DND-41 (cell line): ENCODE results near the gene PUM1.

Experiments used
- ATAC-seq: fragments of 200-7000 bp; cut with Tn5 transposase; 3 replicates; pipeline ENCODE4 v1.9.1; 2021; ENCODE audit warnings: low read depth; ENCODE audit not compliant: insufficient read depth
- DNase-seq: peaks from one replicate; pipeline ENCODE4 v3.0.0-alpha.2; 2020
- H2AFZ ChIP-seq: 2 replicates; pipeline ENCODE4 v1.6.0; 2012; ENCODE audit warnings: low read depth, low read length
- H3K27ac ChIP-seq: 2 replicates; pipeline ENCODE4 v1.5.1; 2012; ENCODE audit warnings: low read length, inconsistent platforms
- H3K27me3 ChIP-seq: fragments of 200-600 bp; sonication (generic); 2 replicates; pipeline ENCODE4 v1.6.0; 2012; ENCODE audit warnings: low read length, mild to moderate bottlenecking, inconsistent platforms; ENCODE audit not compliant: insufficient read depth, poor library complexity
- H3K36me3 ChIP-seq: 2 replicates; pipeline ENCODE4 v1.5.1; 2012; ENCODE audit warnings: low read length, inconsistent platforms; ENCODE audit not compliant: insufficient read depth
- H3K4me1 ChIP-seq: 2 replicates; pipeline ENCODE4 v1.5.1; 2012; ENCODE audit warnings: mild to moderate bottlenecking, low read length; ENCODE audit not compliant: insufficient read depth
- H3K4me2 ChIP-seq: 2 replicates; pipeline ENCODE4 v1.6.0; 2012; ENCODE audit warnings: mild to moderate bottlenecking, moderate library complexity, low read length, inconsistent platforms; ENCODE audit not compliant: insufficient read depth
- H3K4me3 ChIP-seq, 2 experiments: fragments of 200-600 bp in 1 of 2; shearing (Covaris generic) in 1 of 2; 2 replicates each; pipeline ENCODE4 v1.5.1; 2012 to 2016; ENCODE audit warnings: inconsistent platforms in 2 of 2, low read length in 2 of 2, mild to moderate bottlenecking in 2 of 2, low read depth in 1 of 2, moderate library complexity in 1 of 2
- H3K79me2 ChIP-seq: 2 replicates; pipeline ENCODE4 v1.6.0; 2012; ENCODE audit warnings: low read length, inconsistent platforms; ENCODE audit not compliant: insufficient read depth
- H3K9ac ChIP-seq: 2 replicates; pipeline ENCODE4 v1.6.0; 2012; ENCODE audit warnings: low read depth, mild to moderate bottlenecking, inconsistent platforms, low read length, moderate library complexity
- H3K9me3 ChIP-seq: 2 replicates; pipeline ENCODE4 v1.5.1; 2012; ENCODE audit warnings: low read length, moderate library complexity, mild to moderate bottlenecking, inconsistent platforms; ENCODE audit not compliant: insufficient read depth, severe bottlenecking
- H4K20me1 ChIP-seq: 2 replicates; pipeline ENCODE4 v1.6.0; 2012; ENCODE audit warnings: low read length; ENCODE audit not compliant: insufficient read depth
- EZH2 ChIP-seq: IDR thresholded peaks from 3 replicates; pipeline ENCODE4 v1.6.1; 2012; ENCODE audit warnings: borderline replicate concordance, low read depth, mild to moderate bottlenecking, moderate library complexity, low read length, inconsistent platforms; ENCODE audit not compliant: severe bottlenecking
- TF ChIP-seq, protein P1 (sequence below): IDR thresholded peaks from 2 replicates; pipeline ENCODE4 v1.5.1; 2012; ENCODE audit warnings: borderline replicate concordance, low read length, moderate library complexity, mild to moderate bottlenecking; ENCODE audit not compliant: poor library complexity, severe bottlenecking; ENCODE audit errors: extremely low read depth

The PUM1 gene

DNA sequence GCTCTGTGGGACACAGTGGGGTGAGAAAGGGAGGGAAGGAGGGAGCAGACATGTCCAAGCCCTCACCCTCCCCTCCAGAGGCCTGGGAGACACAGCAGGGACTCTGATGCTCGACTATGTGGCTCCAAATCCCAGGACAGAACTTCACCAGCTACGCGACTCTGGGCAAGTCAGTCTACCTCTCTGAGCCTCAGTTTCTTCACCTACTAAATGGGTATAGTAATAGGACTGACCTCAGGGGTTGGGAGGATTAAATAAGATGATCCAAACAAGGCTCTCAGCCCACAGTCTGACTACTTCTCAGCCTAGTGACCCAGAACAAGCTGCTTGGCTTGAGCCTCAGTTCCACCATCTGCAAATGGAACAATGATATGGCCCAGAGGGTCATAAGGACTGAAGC lies 176.5 kb downstream of the PUM1 start:
- H3K9ac ChIP-seq, result no peak overlapping the region
- H2AFZ ChIP-seq, result no peak overlapping the region
- H3K27ac ChIP-seq, result no peak overlapping the region
- DNase-seq, result no peak
- H3K36me3 ChIP-seq, result no peaks in the 10 kb centered on the region
- H3K9me3 ChIP-seq, result no peaks in the 10 kb centered on the region
- H3K4me1 ChIP-seq, result no peaks in the 10 kb centered on the region
- H3K79me2 ChIP-seq, result no peaks in the 10 kb centered on the region
- ATAC-seq, result no peak
- peaks cover 4% of the 10 kb centered on the region for H3K27me3 ChIP-seq
- H3K4me2 ChIP-seq, result no peak overlapping the region
- no peak overlapping the region for H3K4me3 ChIP-seq
- TF ChIP-seq EZH2, result no peak
- TF ChIP-seq, protein P1, sequence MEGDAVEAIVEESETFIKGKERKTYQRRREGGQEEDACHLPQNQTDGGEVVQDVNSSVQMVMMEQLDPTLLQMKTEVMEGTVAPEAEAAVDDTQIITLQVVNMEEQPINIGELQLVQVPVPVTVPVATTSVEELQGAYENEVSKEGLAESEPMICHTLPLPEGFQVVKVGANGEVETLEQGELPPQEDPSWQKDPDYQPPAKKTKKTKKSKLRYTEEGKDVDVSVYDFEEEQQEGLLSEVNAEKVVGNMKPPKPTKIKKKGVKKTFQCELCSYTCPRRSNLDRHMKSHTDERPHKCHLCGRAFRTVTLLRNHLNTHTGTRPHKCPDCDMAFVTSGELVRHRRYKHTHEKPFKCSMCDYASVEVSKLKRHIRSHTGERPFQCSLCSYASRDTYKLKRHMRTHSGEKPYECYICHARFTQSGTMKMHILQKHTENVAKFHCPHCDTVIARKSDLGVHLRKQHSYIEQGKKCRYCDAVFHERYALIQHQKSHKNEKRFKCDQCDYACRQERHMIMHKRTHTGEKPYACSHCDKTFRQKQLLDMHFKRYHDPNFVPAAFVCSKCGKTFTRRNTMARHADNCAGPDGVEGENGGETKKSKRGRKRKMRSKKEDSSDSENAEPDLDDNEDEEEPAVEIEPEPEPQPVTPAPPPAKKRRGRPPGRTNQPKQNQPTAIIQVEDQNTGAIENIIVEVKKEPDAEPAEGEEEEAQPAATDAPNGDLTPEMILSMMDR, result no peak
- H4K20me1 ChIP-seq, result 0 out of 2 replicates have a peak, but pooled peaks cover 4% of the 10 kb centered on the region

GRCh38 chr1:30888391-30888790 lies 177.1 kb downstream of the PUM1 start:
- Histone ChIP-seq H3K36me3 (no peaks in the 10 kb centered on the region), H3K79me2 (no peaks in the 10 kb centered on the region), H3K4me1 (no peaks in the 10 kb centered on the region), H3K9ac (no peak overlapping the region), H3K9me3 (no peaks in the 10 kb centered on the region), H3K4me3 (no peak overlapping the region), H3K4me2 (no peak overlapping the region), H3K27me3 (peaks cover 4% of the 10 kb centered on the region), H3K27ac (no peak overlapping the region), H2AFZ (no peak overlapping the region), H4K20me1 (0 out of 2 replicates have a peak, but pooled peaks cover 3% of the 10 kb centered on the region)
- DNase-seq (no peak), ATAC-seq (no peak)
- TF ChIP-seq, protein P1, result no peak
- TF ChIP-seq EZH2, result no peak

GRCh38 chr1:30887485-30888315 lies 177.8 kb downstream of the PUM1 start:
- H3K9ac ChIP-seq, result no peak overlapping the region
- 0 out of 2 replicates have a peak, but pooled peaks cover 3% of the 10 kb centered on the region for H4K20me1 ChIP-seq
- no peaks in the 10 kb centered on the region for H3K9me3 ChIP-seq
- no peak overlapping the region for H3K4me2 ChIP-seq
- no peak overlapping the region for H2AFZ ChIP-seq
- H3K79me2 ChIP-seq, result no peaks in the 10 kb centered on the region
- H3K27me3 ChIP-seq, result peaks cover 4% of the 10 kb centered on the region
- H3K27ac ChIP-seq, result no peak overlapping the region
- H3K4me3 ChIP-seq, result no peak overlapping the region
- H3K36me3 ChIP-seq, result no peaks in the 10 kb centered on the region
- no peaks in the 10 kb centered on the region for H3K4me1 ChIP-seq
- TF ChIP-seq EZH2, result no peak
- TF ChIP-seq, protein P1, result no peak
- DNase-seq (no peak), ATAC-seq (no peak)
